K562 (cell line): ENCODE results near the gene HNRNPU. TPM values are rescaled to one million over a fixed set of nuclear protein-coding genes. Genes with fewer than 3 reads are reported as not detected.

ENCODE experiments used
- ATAC-seq: fragments of 200-7000 bp; cut with Tn5 transposase; 3 replicates; pipeline ENCODE4 v1.9.1; 2020; ENCODE audit warnings: moderate library complexity
- BruUV-seq: library from RNA; stranded (reverse); fragments of 400-500 nt; replicated peaks from 2 replicates; lab custom pipeline; 2021; lab: Mats Ljungman, UMichigan
- CTCF ChIA-PET: fragments of 300-600 bp; formaldehyde crosslinking; extraction: SDS; loops from one replicate; lab custom pipeline; 2021; ENCODE audit warnings: low intra/inter-chr PET ratio; lab: Yijun Ruan, JAX
- POLR2A ChIA-PET: fragments of 300-600, 350-650 bp; sonication (Branson Sonifier 250); formaldehyde crosslinking; extraction: SDS; loops from one replicate; lab custom pipeline; 2021; ENCODE audit warnings: antibody characterized with exemption, inconsistent platforms; lab: Yijun Ruan, JAX
- DNase-seq, 4 experiments: peaks; one replicate each; pipeline versions ENCODE4 v3.0.0 to v3.0.0-alpha.2; 2011 to 2018; ENCODE audit warnings: low spot score in 3 of 4, mixed read lengths in 3 of 4; ENCODE audit errors: extremely low read depth in 1 of 4
- FAIRE-seq: peaks from 2 replicates; lab custom pipeline; 2011; peaks lifted over from hg19 to GRCh38; lab: Jason Lieb, UNC
- H2AFZ ChIP-seq: 2 replicates; pipeline ENCODE4 v1.6.0; 2011; ENCODE audit warnings: low read depth, low read length, control low read depth, inconsistent platforms
- H3K27ac ChIP-seq: fragments of 200-600 bp; 3 replicates; pipeline ENCODE4 v1.8.0; 2011; ENCODE audit warnings: low read depth, mild to moderate bottlenecking, control low read depth, inconsistent platforms, low read length, moderate library complexity, mixed read lengths; ENCODE audit errors: extremely low read depth
- H3K27me3 ChIP-seq, 2 experiments: fragments of 300-600 bp in 1 of 2; 2 replicates in 1 of 2; 3 replicates in 1 of 2; pipeline versions ENCODE4 v1.6.0 to v1.8.0; 2011; ENCODE audit warnings: inconsistent platforms in 2 of 2, low read length in 2 of 2, mild to moderate bottlenecking in 1 of 2, mixed read lengths in 1 of 2, moderate library complexity in 1 of 2; ENCODE audit not compliant: control insufficient read depth in 2 of 2, insufficient read depth in 2 of 2
- H3K36me3 ChIP-seq: fragments of 300-600 bp; 3 replicates; pipeline ENCODE4 v1.8.0; 2011; ENCODE audit warnings: mild to moderate bottlenecking, low read length, inconsistent platforms; ENCODE audit not compliant: control insufficient read depth, insufficient read depth
- H3K4me1 ChIP-seq, 2 experiments: fragments of 200-600 bp in 1 of 2; replicated peaks in 1 of 2; 2 replicates in 1 of 2; 3 replicates in 1 of 2; pipeline versions ENCODE4 v1.5.1 to v1.8.0; 2011; ENCODE audit warnings: inconsistent platforms in 2 of 2, low read length in 2 of 2, mild to moderate bottlenecking in 1 of 2, mixed read lengths in 1 of 2, moderate library complexity in 1 of 2; ENCODE audit not compliant: control insufficient read depth in 2 of 2, insufficient read depth in 2 of 2
- H3K4me2 ChIP-seq: 2 replicates; pipeline ENCODE4 v1.6.1; 2011; ENCODE audit warnings: low read length, control low read depth, inconsistent platforms, mixed read lengths; ENCODE audit not compliant: insufficient read depth
- H3K4me3 ChIP-seq: fragments of 200-600 bp; sonication (generic), shearing (Covaris generic); 2 replicates; pipeline ENCODE4 v1.5.1; 2016; ENCODE audit warnings: control low read depth, inconsistent platforms
- H3K79me2 ChIP-seq: fragments of 200-600 bp; 3 replicates; pipeline ENCODE4 v1.8.0; 2011; ENCODE audit warnings: low read length, inconsistent platforms; ENCODE audit not compliant: control insufficient read depth, insufficient read depth
- H3K9ac ChIP-seq, 2 experiments: 2 replicates each; pipeline versions ENCODE4 v1.6.0 to v1.6.1; 2011; ENCODE audit warnings: low read depth in 2 of 2, low read length in 2 of 2, control low read depth in 1 of 2, inconsistent platforms in 1 of 2, mild to moderate bottlenecking in 1 of 2, mixed read lengths in 1 of 2; ENCODE audit not compliant: insufficient read depth in 1 of 2
- H3K9me1 ChIP-seq: one replicate; pipeline ENCODE4 v1.6.0; 2011; ENCODE audit warnings: inconsistent platforms, mild to moderate bottlenecking, low read length, moderate library complexity; ENCODE audit not compliant: control insufficient read depth, insufficient read depth
- H3K9me3 ChIP-seq: replicated peaks from 2 replicates; pipeline ENCODE4 v1.5.1; 2011; ENCODE audit warnings: low read depth, low read length, inconsistent platforms; ENCODE audit not compliant: control insufficient read depth, insufficient read depth
- H4K20me1 ChIP-seq: replicated peaks from 2 replicates; pipeline ENCODE4 v1.6.1; 2011; ENCODE audit warnings: low read length, inconsistent platforms, mixed read lengths; ENCODE audit not compliant: control insufficient read depth, insufficient read depth
- ATF1 ChIP-seq, 2 experiments: fragments of 450-650 bp in 1 of 2; IDR thresholded peaks; 2 replicates each; pipeline ENCODE4 v1.6.1; 2016; ENCODE audit warnings: missing compliant biosample characterization in 1 of 2, missing genetic modification characterization in 1 of 2
- CREB1 ChIP-seq, 2 experiments: sonication (generic) in 1 of 2; formaldehyde crosslinking in 1 of 2; IDR thresholded peaks; 2 replicates each; pipeline versions ENCODE4 v1.6.1 to v1.8.0; 2012 to 2022; ENCODE audit warnings: inconsistent platforms in 1 of 2, mild to moderate bottlenecking in 1 of 2, missing genetic modification reagents in 1 of 2, moderate library complexity in 1 of 2
- CREM ChIP-seq: IDR thresholded peaks from 2 replicates; pipeline ENCODE4 v1.6.1; 2014; ENCODE audit warnings: antibody characterized with exemption, low read depth
- RHOXF2B ChIP-seq: fragments of 250-450 bp; sonication (Bioruptor Pico); conservative IDR thresholded peaks from 2 replicates; pipeline ENCODE4 v1.5.1; 2021
- TBP ChIP-seq: optimal IDR thresholded peaks from 2 replicates; pipeline ENCODE3; 2011; ENCODE audit warnings: low read depth, low read length, improper control_type of control experiment
- WGBS: fragments of 100-300 bp; shearing (Covaris generic); methylation state at CpG from one replicate; pipeline ENCODE4 v1.1.6; 2016; ENCODE audit warnings: low coverage, mixed read lengths; ENCODE audit not compliant: insufficient coverage; ENCODE audit errors: missing lambda C conversion rate; 5-methylcytosine and 5-hydroxymethylcytosine counted together
- in situ Hi-C: fragments of 300-500 bp; cut with MboI; formaldehyde crosslinking; loops from 4 replicates; pipeline ENCODE4 v1.15.0; 2018; ENCODE audit warnings: inconsistent platforms, mixed read lengths
- intact Hi-C: fragments of 100-400 bp; cut with micrococcal nuclease; formaldehyde crosslinking; loops from 2 replicates; pipeline ENCODE4 v1.14.2; 2022
- polyA plus RNA-seq, 8 experiments: library from polyadenylated mRNA; depleted of rRNA in 4 of 8; stranded (reverse) in 5 of 8; unstranded in 3 of 8; fragments of >200 nt; fragmentation: Nextera tagmentation in 2 of 8; fragmentation: Illumina TruSeq in 1 of 8; extraction: Ambion mirVana in 2 of 8; extraction: Trizol in 1 of 8; gene quantifications; 2 replicates each; pipeline versions ENCODE4 v1.2.1 to v1.2.3, GENCODE V29; 2011 to 2014; ENCODE audit warnings: inconsistent platforms in 1 of 8, missing spikeins in 1 of 8
- total RNA-seq, 7 experiments: library from RNA; depleted of rRNA in 6 of 7; stranded (reverse); fragments of >200 nt in 6 of 7; fragmentation: Illumina TruSeq in 2 of 7; extraction: Trizol in 2 of 7; gene quantifications; 2 replicates each; pipeline versions ENCODE4 v1.2.1 to v1.2.3, GENCODE V29; 2011 to 2021; ENCODE audit warnings: low replicate concordance in 1 of 7
- TF ChIP-seq, protein P1 (sequence below): fragments of 450-650 bp; IDR thresholded peaks from 2 replicates; pipeline ENCODE4 v1.6.1; 2016; ENCODE audit warnings: borderline replicate concordance
- TF ChIP-seq, protein P2 (sequence below): sonication (generic); formaldehyde crosslinking; IDR thresholded peaks from 2 replicates; pipeline ENCODE4 v1.8.0; 2023; ENCODE audit warnings: missing genetic modification reagents, mild to moderate bottlenecking, borderline replicate concordance
- TF ChIP-seq, protein P3 (sequence below): fragments of 450-650 bp; formaldehyde crosslinking; IDR thresholded peaks from 2 replicates; pipeline ENCODE4 v1.4.0; 2020; ENCODE audit warnings: mild to moderate bottlenecking, mixed read lengths

The HNRNPU gene
- total and polyA plus RNA-seq, 9 of the 15 experiments (the other 6 are each of a cell fraction or from before 2014, with no cell fraction given): 159 to 777 (median 577) TPM

DNA sequence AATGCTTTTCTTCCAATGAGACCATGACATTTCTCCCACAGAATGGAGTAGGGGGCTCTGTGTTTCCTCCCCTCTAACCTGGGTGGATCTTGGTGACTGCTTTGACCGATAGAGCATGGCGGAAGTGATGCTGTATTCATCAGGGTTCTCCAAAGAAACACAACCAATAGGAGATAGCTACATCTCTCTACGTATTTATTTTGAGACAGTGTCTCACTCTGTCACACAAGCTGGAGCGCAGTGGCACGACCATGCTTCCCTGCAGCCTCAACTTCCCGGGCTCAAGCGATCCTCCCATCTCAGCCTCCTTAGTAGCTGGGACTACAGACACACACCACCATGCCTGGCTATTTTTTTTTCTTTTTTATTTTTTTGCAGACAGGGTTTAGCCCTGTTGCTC, 29.5 kb upstream of the HNRNPU start:
- Histone ChIP-seq H3K27ac (no peak overlapping the region), H4K20me1 (no peaks in the 10 kb centered on the region), H3K36me3 (no peaks in the 10 kb centered on the region), H3K79me2 (no peaks in the 10 kb centered on the region), H3K9me3 (no peaks in the 10 kb centered on the region), H3K4me2 (peak overlapping the region; percentile 2; the same call in 1 of the 2 replicates), H3K9me1 (no peaks in the 10 kb centered on the region), H3K27me3 (no peaks in the 10 kb centered on the region), H3K9ac (no peak overlapping the region; a peak in 1 of 4 replicates), H3K4me1 (peaks cover 3 to 11% of the 10 kb centered on the region in 2 experiments; a peak in 2 of 5 replicates), H3K4me3 (peak overlapping the region; percentile 17; the same call in 1 of the 2 replicates), H2AFZ (peak overlapping the region; percentile 15)
- in situ Hi-C loops: no loop called here
- TF ChIP-seq TBP (no peak), RHOXF2B (CRISPR knock-in tag) (no peak), ATF1 (CRISPR knock-in tag; IDR thresholded peaks at IDR 0.05) (no peak), ATF1 (tag; IDR thresholded peaks at IDR 0.05) (peak; percentile 39; the same call in 1 of the 2 replicates), CREM (peak; percentile 75), CREB1 (IDR thresholded peaks at IDR 0.05) (peak; percentile 42; the same call in 1 of the 2 replicates), CREB1 (CRISPR knock-in tag; IDR thresholded peaks at IDR 0.05) (no peak)
- TF ChIP-seq, protein P1, sequence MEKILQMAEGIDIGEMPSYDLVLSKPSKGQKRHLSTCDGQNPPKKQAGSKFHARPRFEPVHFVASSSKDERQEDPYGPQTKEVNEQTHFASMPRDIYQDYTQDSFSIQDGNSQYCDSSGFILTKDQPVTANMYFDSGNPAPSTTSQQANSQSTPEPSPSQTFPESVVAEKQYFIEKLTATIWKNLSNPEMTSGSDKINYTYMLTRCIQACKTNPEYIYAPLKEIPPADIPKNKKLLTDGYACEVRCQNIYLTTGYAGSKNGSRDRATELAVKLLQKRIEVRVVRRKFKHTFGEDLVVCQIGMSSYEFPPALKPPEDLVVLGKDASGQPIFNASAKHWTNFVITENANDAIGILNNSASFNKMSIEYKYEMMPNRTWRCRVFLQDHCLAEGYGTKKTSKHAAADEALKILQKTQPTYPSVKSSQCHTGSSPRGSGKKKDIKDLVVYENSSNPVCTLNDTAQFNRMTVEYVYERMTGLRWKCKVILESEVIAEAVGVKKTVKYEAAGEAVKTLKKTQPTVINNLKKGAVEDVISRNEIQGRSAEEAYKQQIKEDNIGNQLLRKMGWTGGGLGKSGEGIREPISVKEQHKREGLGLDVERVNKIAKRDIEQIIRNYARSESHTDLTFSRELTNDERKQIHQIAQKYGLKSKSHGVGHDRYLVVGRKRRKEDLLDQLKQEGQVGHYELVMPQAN: 0 out of 2 replicates have a peak, but pooled peaks have one; percentile 37
- TF ChIP-seq, protein P2, sequence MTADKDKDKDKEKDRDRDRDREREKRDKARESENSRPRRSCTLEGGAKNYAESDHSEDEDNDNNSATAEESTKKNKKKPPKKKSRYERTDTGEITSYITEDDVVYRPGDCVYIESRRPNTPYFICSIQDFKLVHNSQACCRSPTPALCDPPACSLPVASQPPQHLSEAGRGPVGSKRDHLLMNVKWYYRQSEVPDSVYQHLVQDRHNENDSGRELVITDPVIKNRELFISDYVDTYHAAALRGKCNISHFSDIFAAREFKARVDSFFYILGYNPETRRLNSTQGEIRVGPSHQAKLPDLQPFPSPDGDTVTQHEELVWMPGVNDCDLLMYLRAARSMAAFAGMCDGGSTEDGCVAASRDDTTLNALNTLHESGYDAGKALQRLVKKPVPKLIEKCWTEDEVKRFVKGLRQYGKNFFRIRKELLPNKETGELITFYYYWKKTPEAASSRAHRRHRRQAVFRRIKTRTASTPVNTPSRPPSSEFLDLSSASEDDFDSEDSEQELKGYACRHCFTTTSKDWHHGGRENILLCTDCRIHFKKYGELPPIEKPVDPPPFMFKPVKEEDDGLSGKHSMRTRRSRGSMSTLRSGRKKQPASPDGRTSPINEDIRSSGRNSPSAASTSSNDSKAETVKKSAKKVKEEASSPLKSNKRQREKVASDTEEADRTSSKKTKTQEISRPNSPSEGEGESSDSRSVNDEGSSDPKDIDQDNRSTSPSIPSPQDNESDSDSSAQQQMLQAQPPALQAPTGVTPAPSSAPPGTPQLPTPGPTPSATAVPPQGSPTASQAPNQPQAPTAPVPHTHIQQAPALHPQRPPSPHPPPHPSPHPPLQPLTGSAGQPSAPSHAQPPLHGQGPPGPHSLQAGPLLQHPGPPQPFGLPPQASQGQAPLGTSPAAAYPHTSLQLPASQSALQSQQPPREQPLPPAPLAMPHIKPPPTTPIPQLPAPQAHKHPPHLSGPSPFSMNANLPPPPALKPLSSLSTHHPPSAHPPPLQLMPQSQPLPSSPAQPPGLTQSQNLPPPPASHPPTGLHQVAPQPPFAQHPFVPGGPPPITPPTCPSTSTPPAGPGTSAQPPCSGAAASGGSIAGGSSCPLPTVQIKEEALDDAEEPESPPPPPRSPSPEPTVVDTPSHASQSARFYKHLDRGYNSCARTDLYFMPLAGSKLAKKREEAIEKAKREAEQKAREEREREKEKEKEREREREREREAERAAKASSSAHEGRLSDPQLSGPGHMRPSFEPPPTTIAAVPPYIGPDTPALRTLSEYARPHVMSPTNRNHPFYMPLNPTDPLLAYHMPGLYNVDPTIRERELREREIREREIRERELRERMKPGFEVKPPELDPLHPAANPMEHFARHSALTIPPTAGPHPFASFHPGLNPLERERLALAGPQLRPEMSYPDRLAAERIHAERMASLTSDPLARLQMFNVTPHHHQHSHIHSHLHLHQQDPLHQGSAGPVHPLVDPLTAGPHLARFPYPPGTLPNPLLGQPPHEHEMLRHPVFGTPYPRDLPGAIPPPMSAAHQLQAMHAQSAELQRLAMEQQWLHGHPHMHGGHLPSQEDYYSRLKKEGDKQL (CRISPR knock-in tag): no peak
- TF ChIP-seq, protein P3, sequence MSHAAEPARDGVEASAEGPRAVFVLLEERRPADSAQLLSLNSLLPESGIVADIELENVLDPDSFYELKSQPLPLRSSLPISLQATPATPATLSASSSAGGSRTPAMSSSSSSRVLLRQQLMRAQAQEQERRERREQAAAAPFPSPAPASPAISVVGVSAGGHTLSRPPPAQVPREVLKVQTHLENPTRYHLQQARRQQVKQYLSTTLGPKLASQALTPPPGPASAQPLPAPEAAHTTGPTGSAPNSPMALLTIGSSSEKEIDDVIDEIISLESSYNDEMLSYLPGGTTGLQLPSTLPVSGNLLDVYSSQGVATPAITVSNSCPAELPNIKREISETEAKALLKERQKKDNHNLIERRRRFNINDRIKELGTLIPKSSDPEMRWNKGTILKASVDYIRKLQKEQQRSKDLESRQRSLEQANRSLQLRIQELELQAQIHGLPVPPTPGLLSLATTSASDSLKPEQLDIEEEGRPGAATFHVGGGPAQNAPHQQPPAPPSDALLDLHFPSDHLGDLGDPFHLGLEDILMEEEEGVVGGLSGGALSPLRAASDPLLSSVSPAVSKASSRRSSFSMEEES (CRISPR knock-in tag): no peak
- FAIRE-seq: no peak
- 41% methylated on average over 7 of the region's 7 CpGs for WGBS
- peak in 2 of 4 experiments; percentile 24 to 26 for DNase-seq
- ATAC-seq: peak; percentile 67
- ChIA-PET CTCF (interaction anchor here (0.6 kb wide), 1 partner anchor 324 kb away, joined by 3 read pairs; no protein-coding TSS in a partner anchor), POLR2A (interaction anchor here (0.6 to 1.0 kb wide), 4 partner anchors 13 to 61 kb away, joined by 3 to 4 read pairs (median 4); no protein-coding TSS in a partner anchor)
- no TSS peak for BruUV-seq
- intact Hi-C loops: no loop called here
